ENCODE measurements around the gene SLC25A25. TPM values are rescaled to one million over a fixed set of nuclear protein-coding genes. Genes with fewer than 3 reads are reported as not detected.

Gene SLC25A25
- polyA plus RNA-seq, 4 donors: 13.6 to 15.0 (median 14.4) TPM

DNA sequence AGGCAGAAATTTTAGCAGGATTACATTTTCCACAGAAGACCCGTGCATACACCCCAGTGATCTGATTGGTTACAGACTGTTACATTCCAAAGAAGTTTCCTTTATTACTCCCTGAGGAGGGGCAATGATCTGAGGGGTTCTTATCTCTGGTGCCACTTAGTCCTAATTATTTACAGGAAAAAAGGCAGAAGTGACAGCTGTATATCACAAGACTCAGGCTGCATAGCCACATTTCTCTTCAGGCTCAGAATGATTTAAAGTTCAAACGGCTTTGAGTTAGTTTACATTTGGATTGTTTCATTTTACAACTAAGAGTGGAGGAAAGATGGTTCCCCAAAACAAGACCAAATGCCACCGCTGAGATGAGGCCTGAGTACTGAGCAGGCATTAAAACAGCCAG, 18.2 kb upstream of the SLC25A25 start:
- no peak for DNase-seq (ENCODE audit: low read depth in 4 of 4, low spot score in 3 of 4)

GRCh38 chr9:128051932-128052709, 15.9 kb upstream of the SLC25A25 start:
- no peak for DNase-seq (ENCODE audit: low read depth in 4 of 4, low spot score in 3 of 4)

DNA sequence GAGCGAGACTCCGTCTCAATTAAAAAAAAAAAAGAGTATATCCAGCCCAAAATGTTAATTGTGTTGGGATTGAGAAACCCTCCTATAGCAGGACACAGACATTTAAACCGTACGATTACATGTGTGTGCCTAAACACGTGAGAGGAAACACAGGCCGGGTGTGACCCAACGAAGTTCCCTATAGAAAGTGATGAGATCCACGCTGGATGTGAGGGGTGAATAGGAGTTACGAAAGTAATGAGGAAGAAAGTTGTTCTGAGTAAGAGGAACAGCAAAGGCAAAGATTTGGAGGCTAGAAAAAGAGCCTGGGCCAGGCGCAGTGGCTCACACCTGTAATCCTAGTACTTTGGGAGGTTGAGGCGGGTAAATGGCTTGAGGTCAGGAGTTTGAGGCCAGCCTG, 14.5 kb upstream of the SLC25A25 start:
- no peak for DNase-seq (ENCODE audit: low read depth in 4 of 4, low spot score in 3 of 4)

DNA sequence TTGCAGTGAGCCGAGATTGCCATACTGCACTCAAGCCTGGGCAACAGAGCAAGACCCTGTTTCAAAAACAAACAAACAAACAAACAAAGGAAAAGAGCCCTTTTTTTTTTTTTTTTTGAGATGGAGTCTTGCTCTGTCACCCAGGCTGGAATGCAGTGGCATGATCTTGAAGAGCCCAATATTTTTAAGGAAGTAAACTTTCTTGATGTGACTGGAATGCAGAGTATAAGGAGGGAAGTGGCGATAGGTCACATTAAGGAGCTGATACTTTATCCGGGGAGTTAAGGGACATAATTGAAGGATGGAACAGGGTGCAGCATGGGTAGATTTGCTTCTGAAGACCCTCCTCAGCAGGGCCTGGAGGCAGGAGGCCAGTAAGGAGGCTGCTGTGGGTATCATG, 13.9 kb upstream of the SLC25A25 start:
- no peak for DNase-seq (ENCODE audit: low read depth in 4 of 4, low spot score in 3 of 4)

GRCh38 chr9:128055344-128056040, 12.5 kb upstream of the SLC25A25 start:
- DNase-seq (ENCODE audit: low read depth in 4 of 4, low spot score in 3 of 4): no peak

- no peak for DNase-seq (ENCODE audit: low read depth in 4 of 4, low spot score in 3 of 4)
Observed at GRCh38 chr9:128056086-128056485, 11.9 kb upstream of the SLC25A25 start.

DNA sequence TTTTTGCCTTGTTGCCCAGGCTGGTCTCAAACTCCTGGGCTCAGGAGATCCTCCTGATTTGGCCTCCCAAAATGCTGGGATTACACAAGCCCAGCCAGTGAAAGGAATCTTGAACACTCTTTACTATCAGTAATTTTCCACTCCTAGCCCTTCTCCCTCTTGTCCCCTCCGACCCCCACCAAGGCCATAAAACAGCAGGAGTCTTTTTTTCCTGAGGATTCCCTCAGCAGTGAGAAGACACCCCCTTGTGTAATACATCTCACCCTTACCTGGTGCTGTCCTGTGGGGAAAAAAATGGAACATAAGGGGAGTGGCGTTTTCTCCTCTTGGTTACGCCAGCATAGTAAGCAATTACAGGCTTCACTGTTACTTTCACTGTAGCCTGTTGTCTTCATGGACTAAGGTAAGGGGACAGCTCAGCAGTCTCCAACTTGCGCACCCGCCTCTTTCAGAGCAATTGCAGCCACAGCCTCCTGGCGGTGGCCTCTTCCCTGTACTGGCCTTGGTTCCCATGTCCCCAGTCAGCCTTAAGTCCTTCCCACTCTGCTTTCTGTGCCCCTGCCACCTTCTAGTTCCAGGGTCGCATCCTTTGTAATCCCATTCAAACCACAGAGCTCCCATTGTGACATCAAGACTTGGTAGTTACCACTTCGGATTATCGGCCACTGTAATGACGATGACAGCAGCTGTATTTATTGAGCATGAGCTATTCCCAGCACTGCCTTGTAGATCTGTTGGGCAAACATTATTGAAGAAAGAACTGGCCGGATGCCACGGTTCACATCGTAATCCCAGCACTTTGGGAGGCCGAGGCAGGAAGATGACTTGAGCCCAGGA, 10.9 kb upstream of the SLC25A25 start:
- no peak for DNase-seq (ENCODE audit: low read depth in 4 of 4, low spot score in 3 of 4)

- no peak for DNase-seq (ENCODE audit: low read depth in 4 of 4, low spot score in 3 of 4)
Observed at GRCh38 chr9:128057724-128058409, 10.2 kb upstream of the SLC25A25 start.

DNA sequence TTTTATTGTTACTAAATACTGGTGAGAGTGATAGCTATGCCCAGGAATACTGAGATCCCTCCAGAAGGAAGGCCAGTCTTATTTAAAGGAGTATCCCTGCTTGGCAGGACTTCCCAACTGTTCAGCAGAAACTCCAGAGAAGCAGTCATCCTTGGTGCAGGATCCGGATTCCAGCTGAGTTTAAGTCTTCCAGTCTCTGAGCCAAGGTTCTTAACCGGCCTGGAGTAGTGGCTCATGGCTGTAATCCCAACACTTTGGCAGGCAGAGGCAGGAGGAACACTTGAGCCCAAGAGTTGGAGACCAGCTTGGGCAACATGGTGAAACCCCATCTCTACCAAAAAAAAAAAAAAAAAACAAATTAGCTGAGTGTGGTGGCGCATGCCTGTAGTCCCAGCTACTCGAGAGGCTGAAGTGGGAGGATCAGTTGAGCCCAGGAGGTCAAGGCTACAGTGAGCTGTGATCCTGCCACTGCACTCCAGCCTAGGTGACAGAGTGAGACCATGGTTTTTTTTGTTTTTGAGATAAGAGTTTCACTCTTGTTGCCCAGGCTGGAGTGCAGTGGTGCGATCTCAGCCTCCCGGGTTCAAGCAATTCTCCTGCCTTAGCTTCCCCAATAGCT, 8.6 kb upstream of the SLC25A25 start:
- no peak for DNase-seq (ENCODE audit: low read depth in 4 of 4, low spot score in 3 of 4)

- DNase-seq (ENCODE audit: low read depth in 4 of 4, low spot score in 3 of 4): no peak
Observed at GRCh38 chr9:128061275-128061960, 6.6 kb upstream of the SLC25A25 start.

GRCh38 chr9:128062279-128062678, 5.8 kb upstream of the SLC25A25 start:
- DNase-seq (ENCODE audit: low read depth in 4 of 4, low spot score in 3 of 4): no peak

DNA sequence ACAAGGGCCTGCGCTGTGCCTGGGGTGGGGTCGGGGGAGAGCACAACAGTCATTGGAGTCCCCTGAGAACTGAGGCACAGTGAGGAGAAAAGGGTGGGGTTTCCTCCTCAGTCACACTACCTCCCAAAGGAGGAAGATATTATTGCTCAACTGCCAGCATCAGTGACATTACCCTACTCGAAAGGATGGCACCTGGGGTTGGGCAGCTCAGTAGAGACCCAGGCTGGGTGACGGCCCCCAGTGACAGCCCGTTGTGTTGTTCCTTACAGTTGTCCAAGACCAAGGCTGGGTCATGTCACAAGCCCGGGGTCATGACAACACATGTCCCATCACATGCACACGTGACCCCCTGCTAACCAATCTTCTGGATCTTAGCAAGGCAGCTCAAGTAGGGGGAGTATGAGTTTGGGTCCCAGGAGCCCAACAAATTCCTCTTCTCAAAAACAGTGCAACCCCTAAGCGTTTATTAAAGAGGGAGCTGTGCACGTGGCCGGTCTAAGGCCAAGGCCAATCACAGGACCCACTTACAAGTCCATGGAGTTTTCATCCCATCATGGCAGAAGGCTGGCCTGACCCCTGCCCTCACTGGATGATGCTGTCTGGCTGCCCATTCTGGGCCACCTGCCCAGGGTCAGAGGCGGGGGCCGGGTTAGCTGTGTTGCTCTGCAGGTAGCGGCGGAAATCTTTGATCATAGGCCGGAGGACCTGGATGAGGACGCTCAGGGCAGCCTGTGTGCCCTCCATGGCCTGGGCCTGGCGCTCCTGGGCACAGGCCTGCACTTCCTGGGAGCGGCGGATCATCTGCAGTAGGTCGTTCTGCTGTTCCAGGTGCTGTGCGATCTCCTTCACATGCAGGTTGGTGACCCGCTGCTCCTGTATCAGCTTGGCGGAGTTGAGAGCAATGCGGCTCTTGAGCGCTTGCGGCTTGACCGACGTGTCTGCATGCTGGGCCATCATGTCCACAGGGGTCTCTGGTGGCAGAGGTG, 4.9 kb upstream of the SLC25A25 start:
- no peak for DNase-seq (ENCODE audit: low read depth in 4 of 4, low spot score in 3 of 4)

DNA sequence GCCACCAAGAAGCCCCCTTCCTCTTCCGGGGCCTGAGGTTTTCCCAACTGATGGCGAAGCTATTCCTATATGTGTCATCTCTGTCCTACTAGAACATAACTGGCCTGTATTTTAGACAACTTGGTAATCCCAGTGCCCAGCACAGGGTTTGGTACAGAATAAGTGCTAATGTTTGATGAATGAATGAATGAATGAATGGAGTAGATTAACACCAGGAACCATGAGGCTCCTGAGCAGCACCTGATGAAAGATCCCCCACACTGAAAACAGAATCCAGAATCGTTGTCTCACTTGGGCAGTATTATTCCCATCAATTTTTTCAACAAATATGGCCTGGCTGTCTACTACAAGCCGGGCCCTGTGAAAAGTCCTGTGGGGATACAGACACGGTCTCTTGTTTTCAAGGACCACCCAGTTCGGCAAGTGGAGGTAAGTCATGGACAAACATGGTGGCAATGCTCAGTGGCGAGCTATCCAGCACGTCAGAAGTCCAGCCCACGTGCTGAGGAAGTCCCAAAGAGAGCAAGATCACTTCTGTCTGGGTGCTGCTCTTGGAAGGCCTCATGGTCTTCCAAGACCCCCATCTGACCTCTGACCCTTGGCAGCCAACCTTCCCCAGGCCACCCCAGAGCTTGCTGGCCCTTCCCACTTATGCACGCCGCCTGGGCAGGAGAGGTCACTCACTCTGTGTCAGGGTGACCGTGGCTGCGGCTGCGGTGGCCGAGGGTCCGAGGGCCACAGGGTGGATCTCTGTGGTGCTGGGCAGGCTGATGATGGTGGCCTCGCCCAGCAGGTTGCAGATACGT, 1.9 kb upstream of the SLC25A25 start:
- DNase-seq (ENCODE audit: low read depth in 4 of 4, low spot score in 3 of 4): no peak

DNA sequence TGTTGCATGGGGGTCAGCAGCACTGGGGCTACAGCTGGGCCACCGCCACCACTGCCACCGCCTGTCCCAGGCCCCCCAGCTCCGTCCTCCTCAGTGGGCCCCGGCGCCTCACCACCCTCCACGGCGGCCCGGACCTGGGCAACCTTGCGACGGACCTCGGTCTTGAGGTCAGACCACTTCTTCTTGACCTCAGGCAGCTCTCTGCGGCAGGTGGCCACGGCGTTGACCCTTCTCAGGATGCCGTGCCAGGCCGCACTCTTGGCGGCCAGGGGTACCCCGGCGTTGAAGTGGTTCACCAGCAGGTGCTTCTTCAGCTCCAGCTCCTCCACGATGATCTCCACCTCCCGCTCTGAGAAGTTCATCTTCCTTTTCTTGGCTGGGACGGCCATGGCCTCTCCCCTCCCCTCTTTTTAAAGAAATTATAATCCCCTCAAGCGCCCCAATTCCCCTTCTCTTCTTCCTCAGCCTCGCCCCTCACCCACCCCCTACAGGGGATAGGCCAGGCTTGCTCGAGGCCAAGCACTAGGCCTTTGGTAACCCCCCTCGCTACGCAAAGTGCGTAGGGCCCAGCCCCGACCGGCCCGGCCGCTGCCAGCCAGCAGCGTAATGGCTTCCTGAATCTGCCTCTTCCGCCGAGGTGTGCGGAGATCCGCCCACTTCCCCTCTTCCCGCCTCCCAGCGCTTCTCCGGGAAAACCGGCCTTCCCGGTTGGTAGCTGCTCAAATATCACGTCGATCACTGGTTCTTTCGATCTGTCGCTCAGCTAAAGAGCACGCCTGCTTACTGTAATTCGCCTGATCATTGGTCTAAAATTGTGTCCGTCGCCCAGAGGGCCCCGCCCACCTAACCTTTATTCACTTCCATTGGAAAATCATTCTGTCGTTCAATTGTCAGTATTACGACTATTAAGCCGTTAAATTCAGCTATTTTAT, 1.1 kb upstream of the SLC25A25 start, which contains the start of gene NAIF1:
Gene NAIF1, minus strand, starts transcription at position 608 of the 932 bp plus-strand sequence. Its CDS starts 219 bp downstream, at position 389.
- peak; percentile 94 to 98 (median 97) for DNase-seq (ENCODE audit: low read depth in 4 of 4, low spot score in 3 of 4)

DNA sequence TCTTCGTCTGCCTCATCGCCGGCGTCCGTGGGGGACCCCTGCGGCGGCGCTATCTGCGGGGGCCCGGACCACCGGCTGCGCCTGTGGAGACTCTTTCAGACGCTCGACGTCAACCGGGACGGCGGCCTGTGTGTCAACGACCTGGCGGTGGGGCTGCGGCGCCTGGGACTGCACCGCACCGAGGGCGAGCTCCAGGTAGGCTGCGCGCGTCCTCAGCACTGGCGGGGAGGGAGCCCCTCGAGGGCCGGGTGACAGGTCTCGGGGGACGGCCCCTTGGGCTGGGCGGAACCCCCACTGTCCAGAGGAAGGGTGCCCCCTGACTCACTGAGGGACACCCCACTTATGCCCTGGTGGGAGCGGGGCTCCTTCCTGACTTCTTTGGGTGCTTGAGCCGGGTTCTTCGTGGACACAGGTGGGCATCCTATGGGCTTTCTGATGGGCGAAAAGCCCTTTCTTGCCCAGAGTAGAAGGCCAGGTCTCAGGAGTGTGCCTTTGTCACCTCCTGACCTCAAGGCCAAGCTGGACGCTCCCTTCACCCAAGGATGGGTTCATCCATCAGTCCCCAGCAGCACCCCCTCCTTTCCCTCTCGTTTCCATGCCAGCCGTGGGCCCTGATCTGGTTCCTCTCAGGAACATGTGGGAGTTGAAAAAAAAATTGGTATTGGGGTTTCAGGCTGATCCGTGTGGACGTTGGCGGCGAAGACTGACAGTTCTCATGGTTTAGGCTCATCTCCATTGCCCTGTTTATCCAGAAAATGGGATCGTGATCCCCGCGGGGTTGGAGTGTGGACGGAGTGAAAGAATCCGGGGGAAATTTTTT, 564 bp downstream of the SLC25A25 start:
- DNase-seq (ENCODE audit: low read depth in 4 of 4, low spot score in 3 of 4): no peak

GRCh38 chr9:128070874-128071273, 2.8 kb downstream of the SLC25A25 start:
- DNase-seq (ENCODE audit: low read depth in 4 of 4, low spot score in 3 of 4): no peak
